Measurements from ENCODE around the gene CARD19.

DNA sequence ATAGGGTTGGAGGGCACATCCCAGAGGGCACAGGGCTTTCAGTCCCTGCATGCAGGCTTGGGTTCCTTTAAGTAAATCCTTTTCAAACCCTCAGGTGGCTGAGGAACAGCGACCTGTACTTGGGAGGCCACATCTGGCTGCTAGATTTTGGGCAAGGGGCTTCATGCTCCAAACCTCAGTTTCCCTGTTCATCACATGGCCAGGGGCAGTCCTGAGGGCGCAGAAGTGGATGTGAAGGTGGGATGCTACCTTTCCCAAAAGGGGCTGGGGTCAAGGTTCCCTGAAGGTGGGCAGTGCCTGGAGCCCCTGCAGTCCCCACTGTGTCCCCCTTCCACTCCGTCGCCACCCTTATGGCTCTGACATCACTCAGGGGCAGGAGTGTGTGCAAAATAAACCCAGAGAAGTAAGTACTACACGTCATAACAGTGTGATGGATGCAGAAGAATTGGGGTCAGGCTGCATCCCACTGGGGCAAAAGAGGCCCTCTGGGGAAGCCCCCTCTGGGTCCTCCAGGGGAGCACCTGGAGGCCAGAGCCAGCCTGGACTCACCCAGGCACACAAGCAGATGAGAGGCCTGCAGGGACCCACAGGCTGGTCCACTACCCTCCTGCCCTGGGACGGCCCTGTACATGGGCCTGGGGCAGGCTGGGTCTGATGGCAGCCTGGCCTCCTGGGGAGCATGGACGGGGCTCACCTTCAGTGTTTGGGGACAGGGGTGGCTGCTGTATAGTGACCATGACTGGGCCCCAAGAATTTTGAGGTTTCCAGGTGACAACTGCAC, 1.9 kb upstream of the CARD19 start:
- TF ChIP-seq, protein P1, sequence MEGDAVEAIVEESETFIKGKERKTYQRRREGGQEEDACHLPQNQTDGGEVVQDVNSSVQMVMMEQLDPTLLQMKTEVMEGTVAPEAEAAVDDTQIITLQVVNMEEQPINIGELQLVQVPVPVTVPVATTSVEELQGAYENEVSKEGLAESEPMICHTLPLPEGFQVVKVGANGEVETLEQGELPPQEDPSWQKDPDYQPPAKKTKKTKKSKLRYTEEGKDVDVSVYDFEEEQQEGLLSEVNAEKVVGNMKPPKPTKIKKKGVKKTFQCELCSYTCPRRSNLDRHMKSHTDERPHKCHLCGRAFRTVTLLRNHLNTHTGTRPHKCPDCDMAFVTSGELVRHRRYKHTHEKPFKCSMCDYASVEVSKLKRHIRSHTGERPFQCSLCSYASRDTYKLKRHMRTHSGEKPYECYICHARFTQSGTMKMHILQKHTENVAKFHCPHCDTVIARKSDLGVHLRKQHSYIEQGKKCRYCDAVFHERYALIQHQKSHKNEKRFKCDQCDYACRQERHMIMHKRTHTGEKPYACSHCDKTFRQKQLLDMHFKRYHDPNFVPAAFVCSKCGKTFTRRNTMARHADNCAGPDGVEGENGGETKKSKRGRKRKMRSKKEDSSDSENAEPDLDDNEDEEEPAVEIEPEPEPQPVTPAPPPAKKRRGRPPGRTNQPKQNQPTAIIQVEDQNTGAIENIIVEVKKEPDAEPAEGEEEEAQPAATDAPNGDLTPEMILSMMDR (IDR thresholded peaks at IDR 0.05): no peak
- TF ChIP-seq POLR2A (IDR thresholded peaks at IDR 0.05): no peak
- TF ChIP-seq POLR2AphosphoS5 (IDR thresholded peaks at IDR 0.05; ENCODE audit: insufficient read depth in 1 of 2, low read depth in 1 of 2): no peak
